ENCODE results near the gene SLC8A3. TPM values are rescaled to one million over a fixed set of nuclear protein-coding genes. Genes with fewer than 3 reads are reported as not detected.

Gene SLC8A3
- total RNA-seq, 2 experiments from 2014 or later, result 0.08 to 0.13 TPM

- POLR2A ChIA-PET, result no interaction called here
- no peaks in the 10 kb centered on the region for H3K4me1 Mint-ChIP-seq
- no peaks in the 10 kb centered on the region for H3K9me3 Mint-ChIP-seq
- DNase-seq, result no peak
- no peak overlapping the region for H3K27ac Mint-ChIP-seq
- no peak overlapping the region for H3K4me3 Mint-ChIP-seq
- peaks cover 8% of the 10 kb centered on the region for H3K27me3 Mint-ChIP-seq
- CTCF ChIA-PET, result no interaction called here
- no peaks in the 10 kb centered on the region for H3K36me3 Mint-ChIP-seq (ENCODE audit: low read depth)
Observed at GRCh38 chr14:70166530-70167203, 22.1 kb downstream of the SLC8A3 start.

GRCh38 chr14:70162358-70162757 is 26.4 kb downstream of the SLC8A3 start:
- Mint-ChIP-seq H3K9me3 (no peaks in the 10 kb centered on the region), H3K27me3 (peaks cover 8% of the 10 kb centered on the region), H3K27ac (no peak overlapping the region), H3K4me3 (no peak overlapping the region), H3K36me3 (ENCODE audit: low read depth) (no peaks in the 10 kb centered on the region), H3K4me1 (no peaks in the 10 kb centered on the region)
- CTCF ChIA-PET, result no interaction called here
- no peak for DNase-seq
- POLR2A ChIA-PET, result no interaction called here

- ChIA-PET CTCF (no interaction called here), POLR2A (no interaction called here)
- no peaks in the 10 kb centered on the region for H3K9me3 Mint-ChIP-seq
- H3K4me1 Mint-ChIP-seq, result no peaks in the 10 kb centered on the region
- DNase-seq, result no peak
- no peak overlapping the region for H3K4me3 Mint-ChIP-seq
- no peak overlapping the region for H3K27ac Mint-ChIP-seq
- H3K36me3 Mint-ChIP-seq (ENCODE audit: low read depth), result no peaks in the 10 kb centered on the region
- peaks cover 3% of the 10 kb centered on the region for H3K27me3 Mint-ChIP-seq
Observed at GRCh38 chr14:70156592-70156991, 32.2 kb downstream of the SLC8A3 start.

GRCh38 chr14:70152704-70153103 is 36.0 kb downstream of the SLC8A3 start:
- H3K9me3 Mint-ChIP-seq, result no peaks in the 10 kb centered on the region
- H3K27ac Mint-ChIP-seq, result no peak overlapping the region
- H3K4me3 Mint-ChIP-seq, result no peak overlapping the region
- no peaks in the 10 kb centered on the region for H3K4me1 Mint-ChIP-seq
- no peak for DNase-seq
- CTCF ChIA-PET, result no interaction called here
- no peaks in the 10 kb centered on the region for H3K36me3 Mint-ChIP-seq (ENCODE audit: low read depth)
- peaks cover 5% of the 10 kb centered on the region for H3K27me3 Mint-ChIP-seq
- POLR2A ChIA-PET, result no interaction called here

GRCh38 chr14:70152081-70152480 is 36.7 kb downstream of the SLC8A3 start:
- no peak for DNase-seq
- Mint-ChIP-seq H3K36me3 (ENCODE audit: low read depth) (no peaks in the 10 kb centered on the region), H3K27me3 (peaks cover 5% of the 10 kb centered on the region), H3K4me1 (no peaks in the 10 kb centered on the region), H3K27ac (no peak overlapping the region), H3K4me3 (no peak overlapping the region), H3K9me3 (no peaks in the 10 kb centered on the region)
- POLR2A ChIA-PET, result no interaction called here
- CTCF ChIA-PET, result no interaction called here

- DNase-seq, result no peak
- no peaks in the 10 kb centered on the region for H3K9me3 Mint-ChIP-seq
- H3K27ac Mint-ChIP-seq, result no peak overlapping the region
- H3K4me3 Mint-ChIP-seq, result no peak overlapping the region
- POLR2A ChIA-PET, result no interaction called here
- CTCF ChIA-PET, result no interaction called here
- H3K4me1 Mint-ChIP-seq, result no peaks in the 10 kb centered on the region
- peaks cover 4% of the 10 kb centered on the region for H3K27me3 Mint-ChIP-seq
- H3K36me3 Mint-ChIP-seq (ENCODE audit: low read depth), result no peaks in the 10 kb centered on the region
Observed at GRCh38 chr14:70149596-70150165, 39.1 kb downstream of the SLC8A3 start.

- DNase-seq, result no peak
- Mint-ChIP-seq H3K4me1 (no peaks in the 10 kb centered on the region), H3K4me3 (no peak overlapping the region), H3K9me3 (no peaks in the 10 kb centered on the region), H3K27ac (no peak overlapping the region), H3K27me3 (peaks cover 4% of the 10 kb centered on the region), H3K36me3 (ENCODE audit: low read depth) (no peaks in the 10 kb centered on the region)
- ChIA-PET POLR2A (no interaction called here), CTCF (no interaction called here)
Observed at GRCh38 chr14:70148911-70149595, 39.7 kb downstream of the SLC8A3 start.

- ChIA-PET CTCF (no interaction called here), POLR2A (no interaction called here)
- Mint-ChIP-seq H3K4me1 (no peaks in the 10 kb centered on the region), H3K9me3 (no peaks in the 10 kb centered on the region), H3K27me3 (peaks cover 4% of the 10 kb centered on the region), H3K27ac (no peak overlapping the region), H3K4me3 (no peak overlapping the region), H3K36me3 (ENCODE audit: low read depth) (no peaks in the 10 kb centered on the region)
- no peak for DNase-seq
Observed at GRCh38 chr14:70148351-70148750, 40.4 kb downstream of the SLC8A3 start.

GRCh38 chr14:70144046-70144445 is 44.7 kb downstream of the SLC8A3 start:
- peaks cover 3% of the 10 kb centered on the region for H3K4me1 Mint-ChIP-seq
- H3K27ac Mint-ChIP-seq, result no peak overlapping the region
- ChIA-PET POLR2A (no interaction called here), CTCF (interaction anchor here (0.7 kb wide), 1 partner anchor 25 kb away, joined by 5 read pairs; no protein-coding TSS in a partner anchor)
- no peaks in the 10 kb centered on the region for H3K9me3 Mint-ChIP-seq
- no peak for DNase-seq
- peaks cover 25% of the 10 kb centered on the region for H3K27me3 Mint-ChIP-seq
- no peak overlapping the region for H3K4me3 Mint-ChIP-seq
- no peaks in the 10 kb centered on the region for H3K36me3 Mint-ChIP-seq (ENCODE audit: low read depth)

GRCh38 chr14:70143306-70143705 is 45.4 kb downstream of the SLC8A3 start:
- H3K4me3 Mint-ChIP-seq, result no peak overlapping the region
- no peak overlapping the region for H3K27ac Mint-ChIP-seq
- ChIA-PET POLR2A (no interaction called here), CTCF (no interaction called here)
- no peaks in the 10 kb centered on the region for H3K36me3 Mint-ChIP-seq (ENCODE audit: low read depth)
- no peak for DNase-seq
- no peaks in the 10 kb centered on the region for H3K9me3 Mint-ChIP-seq
- H3K27me3 Mint-ChIP-seq, result peaks cover 25% of the 10 kb centered on the region
- H3K4me1 Mint-ChIP-seq, result peaks cover 3% of the 10 kb centered on the region

GRCh38 chr14:70140614-70141013 is 48.1 kb downstream of the SLC8A3 start:
- Mint-ChIP-seq H3K4me1 (peaks cover 3% of the 10 kb centered on the region), H3K27me3 (peaks cover 24% of the 10 kb centered on the region), H3K9me3 (no peaks in the 10 kb centered on the region), H3K27ac (no peak overlapping the region), H3K4me3 (no peak overlapping the region), H3K36me3 (ENCODE audit: low read depth) (no peaks in the 10 kb centered on the region)
- no peak for DNase-seq
- ChIA-PET CTCF (no interaction called here), POLR2A (no interaction called here)

GRCh38 chr14:70139384-70139783 is 49.4 kb downstream of the SLC8A3 start:
- Mint-ChIP-seq H3K9me3 (no peaks in the 10 kb centered on the region), H3K4me3 (no peak overlapping the region), H3K36me3 (ENCODE audit: low read depth) (no peaks in the 10 kb centered on the region), H3K27ac (no peak overlapping the region), H3K4me1 (peaks cover 3% of the 10 kb centered on the region), H3K27me3 (peaks cover 28% of the 10 kb centered on the region)
- POLR2A ChIA-PET, result no interaction called here
- DNase-seq, result no peak
- CTCF ChIA-PET, result no interaction called here

GRCh38 chr14:70137788-70138187 is 51.0 kb downstream of the SLC8A3 start:
- Mint-ChIP-seq H3K27me3 (peaks cover 31% of the 10 kb centered on the region), H3K4me1 (peaks cover 3% of the 10 kb centered on the region), H3K4me3 (no peak overlapping the region), H3K9me3 (no peaks in the 10 kb centered on the region), H3K36me3 (ENCODE audit: low read depth) (no peaks in the 10 kb centered on the region), H3K27ac (no peak overlapping the region)
- CTCF ChIA-PET, result no interaction called here
- DNase-seq, result no peak
- POLR2A ChIA-PET, result no interaction called here

- no peaks in the 10 kb centered on the region for H3K4me1 Mint-ChIP-seq
- peaks cover 25% of the 10 kb centered on the region for H3K27me3 Mint-ChIP-seq
- H3K4me3 Mint-ChIP-seq, result no peak overlapping the region
- no peak for DNase-seq
- POLR2A ChIA-PET, result no interaction called here
- no peaks in the 10 kb centered on the region for H3K9me3 Mint-ChIP-seq
- no peaks in the 10 kb centered on the region for H3K36me3 Mint-ChIP-seq (ENCODE audit: low read depth)
- no peak overlapping the region for H3K27ac Mint-ChIP-seq
- CTCF ChIA-PET, result no interaction called here
Observed at GRCh38 chr14:70133461-70133860, 55.3 kb downstream of the SLC8A3 start.

All from activated CD4-positive, alpha-beta memory T cell treated with anti-CD3 and anti-CD28 coated beads, Interleukin-2, amount 10 ng/mL, durations not matched to agents 7 days and 5 days (primary cell).